GM12878 (cell line): ENCODE measurements around the gene SIGLEC5. TPM values are rescaled to one million over a fixed set of nuclear protein-coding genes. Genes with fewer than 3 reads are reported as not detected.
A peak's percentile ranks its signal among the peaks of the same experiment; 100 is the strongest.

Experiments used
- ASH2L ChIP-seq: fragments of 300-600, 200-600 bp; sonication (generic); IDR thresholded peaks from 2 replicates; pipeline ENCODE4 v1.6.1; 2017; ENCODE audit warnings: low read depth, mild to moderate bottlenecking, borderline replicate concordance
- BHLHE40 ChIP-seq, 2 experiments: fragments of 450-650 bp in 1 of 2; IDR thresholded peaks; 2 replicates each; pipeline ENCODE4 v1.6.1; 2011 to 2017; ENCODE audit warnings: low read depth in 2 of 2, borderline replicate concordance in 1 of 2, improper control_type of control experiment in 1 of 2, low read length in 1 of 2, mild to moderate bottlenecking in 1 of 2
- HCFC1 ChIP-seq: fragments of 150-350 bp; IDR thresholded peaks from 2 replicates; pipeline ENCODE4 v1.6.1; 2014; ENCODE audit warnings: low read length
- MTA3 ChIP-seq: IDR thresholded peaks from 2 replicates; pipeline ENCODE4 v1.6.1; 2012; ENCODE audit warnings: low read length, inconsistent platforms, borderline replicate concordance
- MYC ChIP-seq: IDR thresholded peaks from 2 replicates; pipeline ENCODE4 v1.6.1; 2011; ENCODE audit warnings: mild to moderate bottlenecking, low read length, moderate library complexity, inconsistent platforms; ENCODE audit not compliant: insufficient read depth, insufficient replicate concordance, insufficient read length, severe bottlenecking
- NFYB ChIP-seq: IDR thresholded peaks from 2 replicates; pipeline ENCODE4 v1.6.1; 2011; ENCODE audit warnings: low read depth, mild to moderate bottlenecking, low read length, improper control_type of control experiment, moderate library complexity; ENCODE audit not compliant: insufficient read depth
- RELA ChIP-seq: fragments of 450-650 bp; IDR thresholded peaks from 2 replicates; pipeline ENCODE4 v1.8.0; 2014; ENCODE audit warnings: borderline replicate concordance; ENCODE audit not compliant: partially characterized antibody
- YBX1 ChIP-seq: fragments of 450-650 bp; IDR thresholded peaks from 2 replicates; pipeline ENCODE4 v1.6.1; 2016; ENCODE audit warnings: antibody characterized with exemption
- polyA plus RNA-seq, 11 experiments: library from polyadenylated mRNA; depleted of rRNA in 4 of 11; unstranded in 6 of 11; stranded (reverse) in 5 of 11; fragments of >200 nt; fragmentation: Nextera tagmentation in 4 of 11; fragmentation: Illumina TruSeq in 1 of 11; extraction: Ambion mirVana in 4 of 11; extraction: Trizol in 1 of 11; gene quantifications; 1 replicate in 1 of 11; 2 replicates in 10 of 11; pipeline versions ENCODE4 v1.2.1 to v1.2.3, GENCODE V29; 2011 to 2016; ENCODE audit warnings: inconsistent platforms in 2 of 11, missing spikeins in 2 of 11, low read depth in 1 of 11
- total RNA-seq, 4 experiments: library from RNA; depleted of rRNA in 3 of 4; stranded (reverse); fragments of >200 nt in 3 of 4; fragmentation: Illumina TruSeq in 1 of 4; extraction: Trizol in 1 of 4; gene quantifications; 2 replicates each; pipeline versions ENCODE4 v1.2.1 to v1.2.3, GENCODE V29; 2013 to 2021
- TF ChIP-seq, protein P1 (sequence below): fragments of 150-350 bp; IDR thresholded peaks from 2 replicates; pipeline ENCODE4 v1.6.1; 2016; ENCODE audit warnings: low read depth, low read length
- TF ChIP-seq, protein P2 (sequence below): IDR thresholded peaks from 2 replicates; pipeline ENCODE4 v1.6.1; 2012; ENCODE audit warnings: low read depth, low read length, improper control_type of control experiment
- TF ChIP-seq, protein P3 (sequence below): fragments of 450-650 bp; IDR thresholded peaks from 2 replicates; pipeline ENCODE4 v1.6.1; 2017; ENCODE audit warnings: mild to moderate bottlenecking, moderate library complexity
- TF ChIP-seq, protein P4 (sequence below): fragments of 450-650 bp; IDR thresholded peaks from 2 replicates; pipeline ENCODE4 v1.6.1; 2018; ENCODE audit warnings: borderline replicate concordance, mild to moderate bottlenecking; ENCODE audit not compliant: partially characterized antibody
- TF ChIP-seq, protein P5 (sequence below): fragments of 450-650 bp; conservative IDR thresholded peaks from 2 replicates; pipeline ENCODE4 v1.6.1; 2017; ENCODE audit warnings: mild to moderate bottlenecking, moderate library complexity

The SIGLEC5 gene
- total and polyA plus RNA-seq, 10 of the 15 experiments (the other 5 are each of a cell fraction or from before 2014, with no cell fraction given): 0.05 to 2.5 (median 1.4) TPM; not detected in 1

DNA sequence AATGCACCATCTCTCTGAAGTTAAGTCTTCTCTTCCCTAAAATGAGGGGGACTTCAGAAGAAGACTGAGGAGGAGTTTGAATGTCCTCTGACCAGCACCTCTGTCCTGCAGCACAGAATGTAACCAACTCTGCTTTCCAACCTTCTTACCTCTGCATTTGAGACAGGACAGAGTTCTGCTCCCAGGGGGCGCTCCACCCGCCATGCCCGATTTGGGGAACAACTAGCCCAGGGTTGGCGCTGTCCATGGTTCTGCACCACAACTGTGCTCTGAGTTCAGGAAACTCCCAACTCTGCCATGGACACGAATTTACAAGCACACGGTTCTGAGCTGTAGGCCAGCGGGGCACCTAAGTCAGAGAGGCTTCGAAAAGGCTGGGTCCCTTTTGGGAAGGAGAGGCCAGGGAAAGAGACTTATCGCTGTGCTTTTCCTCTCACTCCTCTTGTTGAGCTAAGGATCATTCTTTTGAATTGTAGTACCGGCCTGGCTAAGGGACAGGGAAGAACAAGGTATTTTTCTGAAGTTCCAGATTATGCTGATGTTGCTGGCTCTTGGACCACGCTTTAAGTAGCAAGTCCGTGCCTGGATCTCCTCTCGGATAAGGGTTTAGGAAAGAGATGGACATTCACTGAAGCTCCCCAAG is 22.2 kb downstream of the SIGLEC5 start (continued):
- TF ChIP-seq, protein P1, sequence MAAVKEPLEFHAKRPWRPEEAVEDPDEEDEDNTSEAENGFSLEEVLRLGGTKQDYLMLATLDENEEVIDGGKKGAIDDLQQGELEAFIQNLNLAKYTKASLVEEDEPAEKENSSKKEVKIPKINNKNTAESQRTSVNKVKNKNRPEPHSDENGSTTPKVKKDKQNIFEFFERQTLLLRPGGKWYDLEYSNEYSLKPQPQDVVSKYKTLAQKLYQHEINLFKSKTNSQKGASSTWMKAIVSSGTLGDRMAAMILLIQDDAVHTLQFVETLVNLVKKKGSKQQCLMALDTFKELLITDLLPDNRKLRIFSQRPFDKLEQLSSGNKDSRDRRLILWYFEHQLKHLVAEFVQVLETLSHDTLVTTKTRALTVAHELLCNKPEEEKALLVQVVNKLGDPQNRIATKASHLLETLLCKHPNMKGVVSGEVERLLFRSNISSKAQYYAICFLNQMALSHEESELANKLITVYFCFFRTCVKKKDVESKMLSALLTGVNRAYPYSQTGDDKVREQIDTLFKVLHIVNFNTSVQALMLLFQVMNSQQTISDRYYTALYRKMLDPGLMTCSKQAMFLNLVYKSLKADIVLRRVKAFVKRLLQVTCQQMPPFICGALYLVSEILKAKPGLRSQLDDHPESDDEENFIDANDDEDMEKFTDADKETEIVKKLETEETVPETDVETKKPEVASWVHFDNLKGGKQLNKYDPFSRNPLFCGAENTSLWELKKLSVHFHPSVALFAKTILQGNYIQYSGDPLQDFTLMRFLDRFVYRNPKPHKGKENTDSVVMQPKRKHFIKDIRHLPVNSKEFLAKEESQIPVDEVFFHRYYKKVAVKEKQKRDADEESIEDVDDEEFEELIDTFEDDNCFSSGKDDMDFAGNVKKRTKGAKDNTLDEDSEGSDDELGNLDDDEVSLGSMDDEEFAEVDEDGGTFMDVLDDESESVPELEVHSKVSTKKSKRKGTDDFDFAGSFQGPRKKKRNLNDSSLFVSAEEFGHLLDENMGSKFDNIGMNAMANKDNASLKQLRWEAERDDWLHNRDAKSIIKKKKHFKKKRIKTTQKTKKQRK: no peak
- TF ChIP-seq RELA (peak; percentile 17), ASH2L (no peak), BHLHE40 (IDR thresholded peaks at IDR 0.05; ENCODE audit: borderline replicate concordance in 1 of 2, low read depth in 2 of 2, low read length in 1 of 2) (0 out of 4 replicates have a peak, but pooled peaks of 1 of the 2 experiments have one; percentile 26), NFYB (no peak), MTA3 (no peak), HCFC1 (no peak), YBX1 (no peak), MYC (no peak)
- TF ChIP-seq, protein P2, sequence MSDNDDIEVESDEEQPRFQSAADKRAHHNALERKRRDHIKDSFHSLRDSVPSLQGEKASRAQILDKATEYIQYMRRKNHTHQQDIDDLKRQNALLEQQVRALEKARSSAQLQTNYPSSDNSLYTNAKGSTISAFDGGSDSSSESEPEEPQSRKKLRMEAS: 0 out of 2 replicates have a peak, but pooled peaks have one; percentile 36
- TF ChIP-seq, protein P3, sequence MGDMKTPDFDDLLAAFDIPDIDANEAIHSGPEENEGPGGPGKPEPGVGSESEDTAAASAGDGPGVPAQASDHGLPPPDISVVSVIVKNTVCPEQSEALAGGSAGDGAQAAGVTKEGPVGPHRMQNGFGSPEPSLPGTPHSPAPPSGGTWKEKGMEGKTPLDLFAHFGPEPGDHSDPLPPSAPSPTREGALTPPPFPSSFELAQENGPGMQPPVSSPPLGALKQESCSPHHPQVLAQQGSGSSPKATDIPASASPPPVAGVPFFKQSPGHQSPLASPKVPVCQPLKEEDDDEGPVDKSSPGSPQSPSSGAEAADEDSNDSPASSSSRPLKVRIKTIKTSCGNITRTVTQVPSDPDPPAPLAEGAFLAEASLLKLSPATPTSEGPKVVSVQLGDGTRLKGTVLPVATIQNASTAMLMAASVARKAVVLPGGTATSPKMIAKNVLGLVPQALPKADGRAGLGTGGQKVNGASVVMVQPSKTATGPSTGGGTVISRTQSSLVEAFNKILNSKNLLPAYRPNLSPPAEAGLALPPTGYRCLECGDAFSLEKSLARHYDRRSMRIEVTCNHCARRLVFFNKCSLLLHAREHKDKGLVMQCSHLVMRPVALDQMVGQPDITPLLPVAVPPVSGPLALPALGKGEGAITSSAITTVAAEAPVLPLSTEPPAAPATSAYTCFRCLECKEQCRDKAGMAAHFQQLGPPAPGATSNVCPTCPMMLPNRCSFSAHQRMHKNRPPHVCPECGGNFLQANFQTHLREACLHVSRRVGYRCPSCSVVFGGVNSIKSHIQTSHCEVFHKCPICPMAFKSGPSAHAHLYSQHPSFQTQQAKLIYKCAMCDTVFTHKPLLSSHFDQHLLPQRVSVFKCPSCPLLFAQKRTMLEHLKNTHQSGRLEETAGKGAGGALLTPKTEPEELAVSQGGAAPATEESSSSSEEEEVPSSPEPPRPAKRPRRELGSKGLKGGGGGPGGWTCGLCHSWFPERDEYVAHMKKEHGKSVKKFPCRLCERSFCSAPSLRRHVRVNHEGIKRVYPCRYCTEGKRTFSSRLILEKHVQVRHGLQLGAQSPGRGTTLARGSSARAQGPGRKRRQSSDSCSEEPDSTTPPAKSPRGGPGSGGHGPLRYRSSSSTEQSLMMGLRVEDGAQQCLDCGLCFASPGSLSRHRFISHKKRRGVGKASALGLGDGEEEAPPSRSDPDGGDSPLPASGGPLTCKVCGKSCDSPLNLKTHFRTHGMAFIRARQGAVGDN: no peak
- TF ChIP-seq, protein P4, sequence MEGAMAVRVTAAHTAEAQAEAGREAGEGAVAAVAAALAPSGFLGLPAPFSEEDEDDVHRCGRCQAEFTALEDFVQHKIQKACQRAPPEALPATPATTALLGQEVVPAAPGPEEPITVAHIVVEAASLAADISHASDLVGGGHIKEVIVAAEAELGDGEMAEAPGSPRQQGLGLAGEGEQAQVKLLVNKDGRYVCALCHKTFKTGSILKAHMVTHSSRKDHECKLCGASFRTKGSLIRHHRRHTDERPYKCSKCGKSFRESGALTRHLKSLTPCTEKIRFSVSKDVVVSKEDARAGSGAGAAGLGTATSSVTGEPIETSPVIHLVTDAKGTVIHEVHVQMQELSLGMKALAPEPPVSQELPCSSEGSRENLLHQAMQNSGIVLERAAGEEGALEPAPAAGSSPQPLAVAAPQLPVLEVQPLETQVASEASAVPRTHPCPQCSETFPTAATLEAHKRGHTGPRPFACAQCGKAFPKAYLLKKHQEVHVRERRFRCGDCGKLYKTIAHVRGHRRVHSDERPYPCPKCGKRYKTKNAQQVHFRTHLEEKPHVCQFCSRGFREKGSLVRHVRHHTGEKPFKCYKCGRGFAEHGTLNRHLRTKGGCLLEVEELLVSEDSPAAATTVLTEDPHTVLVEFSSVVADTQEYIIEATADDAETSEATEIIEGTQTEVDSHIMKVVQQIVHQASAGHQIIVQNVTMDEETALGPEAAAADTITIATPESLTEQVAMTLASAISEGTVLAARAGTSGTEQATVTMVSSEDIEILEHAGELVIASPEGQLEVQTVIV: no peak
- TF ChIP-seq, protein P5, sequence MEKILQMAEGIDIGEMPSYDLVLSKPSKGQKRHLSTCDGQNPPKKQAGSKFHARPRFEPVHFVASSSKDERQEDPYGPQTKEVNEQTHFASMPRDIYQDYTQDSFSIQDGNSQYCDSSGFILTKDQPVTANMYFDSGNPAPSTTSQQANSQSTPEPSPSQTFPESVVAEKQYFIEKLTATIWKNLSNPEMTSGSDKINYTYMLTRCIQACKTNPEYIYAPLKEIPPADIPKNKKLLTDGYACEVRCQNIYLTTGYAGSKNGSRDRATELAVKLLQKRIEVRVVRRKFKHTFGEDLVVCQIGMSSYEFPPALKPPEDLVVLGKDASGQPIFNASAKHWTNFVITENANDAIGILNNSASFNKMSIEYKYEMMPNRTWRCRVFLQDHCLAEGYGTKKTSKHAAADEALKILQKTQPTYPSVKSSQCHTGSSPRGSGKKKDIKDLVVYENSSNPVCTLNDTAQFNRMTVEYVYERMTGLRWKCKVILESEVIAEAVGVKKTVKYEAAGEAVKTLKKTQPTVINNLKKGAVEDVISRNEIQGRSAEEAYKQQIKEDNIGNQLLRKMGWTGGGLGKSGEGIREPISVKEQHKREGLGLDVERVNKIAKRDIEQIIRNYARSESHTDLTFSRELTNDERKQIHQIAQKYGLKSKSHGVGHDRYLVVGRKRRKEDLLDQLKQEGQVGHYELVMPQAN: 0 out of 2 replicates have a peak, but pooled peaks have one; percentile 31
